HepG2 (cell line): ENCODE measurements around the gene GNG7. TPM values are rescaled to one million over a fixed set of nuclear protein-coding genes. Genes with fewer than 3 reads are reported as not detected.

Experiments
- AKAP8 ChIP-seq: sonication (generic); formaldehyde crosslinking; IDR thresholded peaks from 2 replicates; pipeline ENCODE4 v1.5.1; 2020; ENCODE audit warnings: mild to moderate bottlenecking, missing genetic modification reagents
- ASH2L ChIP-seq: fragments of 300-600, 200-600 bp; sonication (generic); IDR thresholded peaks from 2 replicates; pipeline ENCODE4 v1.7.0; 2017; ENCODE audit warnings: low read depth, mild to moderate bottlenecking, moderate library complexity, mixed read lengths, low read length; ENCODE audit not compliant: insufficient read length
- ESRRA ChIP-seq: sonication (generic); formaldehyde crosslinking; IDR thresholded peaks from 2 replicates; pipeline ENCODE4 v1.5.1; 2020; ENCODE audit warnings: mild to moderate bottlenecking, low read depth, missing genetic modification reagents
- ETV5 ChIP-seq: IDR thresholded peaks from 2 replicates; pipeline ENCODE4 v1.6.1; 2018; ENCODE audit warnings: missing biosample characterization, missing genetic modification reagents, inconsistent platforms, borderline replicate concordance
- FOSL1 ChIP-seq: sonication (generic); formaldehyde crosslinking; IDR thresholded peaks from 2 replicates; pipeline ENCODE4 v1.9.0; 2021; ENCODE audit warnings: missing genetic modification reagents, borderline replicate concordance
- GABPB1 ChIP-seq: IDR thresholded peaks from 2 replicates; pipeline ENCODE4 v1.6.1; 2016; ENCODE audit warnings: mild to moderate bottlenecking, missing genetic modification reagents, moderate library complexity, missing compliant biosample characterization
- HNF1B ChIP-seq: sonication (generic); formaldehyde crosslinking; IDR thresholded peaks from 2 replicates; pipeline ENCODE4 v1.5.1; 2020; ENCODE audit warnings: mild to moderate bottlenecking, moderate library complexity, missing genetic modification reagents
- HOXA7 ChIP-seq: sonication (generic); formaldehyde crosslinking; IDR thresholded peaks from 2 replicates; pipeline ENCODE4 v1.8.1; 2022; ENCODE audit warnings: mild to moderate bottlenecking, missing genetic modification reagents, moderate library complexity
- IKZF1 ChIP-seq: fragments of 450-650 bp; IDR thresholded peaks from 2 replicates; pipeline ENCODE4 v1.7.1; 2016
- IRF2 ChIP-seq: IDR thresholded peaks from 2 replicates; pipeline ENCODE4 v1.6.1; 2018; ENCODE audit warnings: missing genetic modification reagents, missing compliant biosample characterization
- NBN ChIP-seq: fragments of 450-650 bp; conservative IDR thresholded peaks from 2 replicates; pipeline ENCODE4 v1.6.1; 2017
- NFKB2 ChIP-seq: sonication (generic); formaldehyde crosslinking; IDR thresholded peaks from 2 replicates; pipeline ENCODE4 v1.4.0; 2020; ENCODE audit warnings: missing genetic modification reagents, borderline replicate concordance
- ONECUT2 ChIP-seq: sonication (generic); formaldehyde crosslinking; IDR thresholded peaks from 2 replicates; pipeline ENCODE4 v1.4.0; 2020; ENCODE audit warnings: missing genetic modification reagents
- POLR2A ChIP-seq, 2 experiments: IDR thresholded peaks; 2 replicates each; pipeline ENCODE4 v1.6.1; 2011; ENCODE audit warnings: low read depth in 2 of 2, low read length in 2 of 2, mild to moderate bottlenecking in 1 of 2, moderate library complexity in 1 of 2; ENCODE audit not compliant: insufficient read depth in 1 of 2
- RBFOX2 ChIP-seq: fragments of 200-400 bp; formaldehyde crosslinking; IDR thresholded peaks from 2 replicates; pipeline ENCODE4 v1.6.1; 2017; ENCODE audit warnings: low read depth, mild to moderate bottlenecking, low read length
- SIX1 ChIP-seq: sonication (generic); formaldehyde crosslinking; IDR thresholded peaks from 2 replicates; pipeline ENCODE4 v1.4.0; 2020; ENCODE audit warnings: missing genetic modification reagents, borderline replicate concordance
- SP2 ChIP-seq: sonication (generic); formaldehyde crosslinking; IDR thresholded peaks from 2 replicates; pipeline ENCODE4 v1.5.1; 2020; ENCODE audit warnings: mild to moderate bottlenecking, missing genetic modification reagents
- TARDBP ChIP-seq: sonication (generic); formaldehyde crosslinking; IDR thresholded peaks from 2 replicates; pipeline ENCODE4 v1.8.0; 2022; ENCODE audit warnings: mild to moderate bottlenecking, missing genetic modification reagents
- ZNF260 ChIP-seq: sonication (generic); formaldehyde crosslinking; IDR thresholded peaks from 2 replicates; pipeline ENCODE4 v1.4.0; 2020; ENCODE audit warnings: missing genetic modification reagents, low read depth, mild to moderate bottlenecking, borderline replicate concordance
- ZNF512B ChIP-seq: sonication (generic); formaldehyde crosslinking; IDR thresholded peaks from 2 replicates; pipeline ENCODE4 v1.5.1; 2020; ENCODE audit warnings: missing genetic modification reagents, mild to moderate bottlenecking, borderline replicate concordance
- ZNF546 ChIP-seq: sonication (generic); formaldehyde crosslinking; conservative IDR thresholded peaks from 2 replicates; pipeline ENCODE4 v1.8.1; 2023; ENCODE audit warnings: mild to moderate bottlenecking, missing genetic modification reagents
- ZNF614 ChIP-seq: IDR thresholded peaks from 2 replicates; pipeline ENCODE4 v1.6.1; 2018; ENCODE audit warnings: missing biosample characterization, missing genetic modification reagents, inconsistent platforms, borderline replicate concordance
- ZNF768 ChIP-seq: sonication (generic); formaldehyde crosslinking; IDR thresholded peaks from 2 replicates; pipeline ENCODE4 v1.4.0; 2020; ENCODE audit warnings: missing genetic modification reagents
- polyA plus RNA-seq, 8 experiments: library from polyadenylated mRNA; depleted of rRNA in 3 of 8; stranded (reverse) in 7 of 8; unstranded in 1 of 8; fragments of >200 nt; fragmentation: Illumina TruSeq in 4 of 8; extraction: Trizol in 4 of 8; gene quantifications; 2 replicates each; pipeline versions ENCODE4 v1.2.1 to v1.2.3, GENCODE V29; 2011 to 2016; ENCODE audit warnings: low read depth in 4 of 8, missing spikeins in 1 of 8, mixed read lengths in 1 of 8; ENCODE audit not compliant: insufficient read depth in 1 of 8
- total RNA-seq, 5 experiments: library from RNA; depleted of rRNA; stranded (reverse); fragments of >200 nt; fragmentation: Illumina TruSeq; extraction: Trizol; gene quantifications; 2 replicates each; pipeline ENCODE4 v1.2.3, GENCODE V29; 2016; ENCODE audit warnings: low read depth in 1 of 5

Gene GNG7
- total and polyA plus RNA-seq, 2 of the 13 experiments (the other 11 are each of a cell fraction or from before 2014, with no cell fraction given), result 1.4 to 3.3 TPM

DNA sequence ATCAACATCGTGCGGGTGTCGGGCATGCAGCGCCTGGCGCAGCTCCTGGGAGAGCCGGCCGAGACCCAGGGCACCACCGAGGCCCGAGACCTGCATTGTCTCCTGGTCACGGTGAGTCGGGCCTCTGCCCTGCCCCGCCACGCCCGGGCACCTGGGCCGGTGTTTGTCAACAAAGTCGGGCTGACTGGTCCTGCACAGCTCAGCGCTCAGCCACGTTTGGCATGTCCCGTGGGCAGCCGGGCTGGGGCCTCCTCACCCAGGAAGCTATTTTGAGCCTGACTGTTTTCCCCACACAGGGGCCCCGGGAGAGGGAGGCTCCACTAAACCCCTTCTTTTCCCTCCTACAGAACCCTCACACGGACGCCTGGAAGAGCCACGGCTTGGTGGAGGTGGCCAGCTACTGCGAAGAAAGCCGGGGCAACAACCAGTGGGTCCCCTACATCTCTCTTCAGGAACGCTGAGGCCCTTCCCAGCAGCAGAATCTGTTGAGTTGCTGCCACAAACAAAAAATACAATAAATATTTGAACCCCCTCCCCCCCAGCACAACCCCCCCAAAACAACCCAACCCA is 225.3 kb downstream of the GNG7 start (continued):
- TF ChIP-seq HOXA7 (no peak), ONECUT2 (CRISPR knock-in tag) (no peak), ASH2L (no peak), NBN (no peak), ZNF546 (CRISPR knock-in tag) (no peak), HNF1B (CRISPR knock-in tag) (no peak; the same call in 1 of the 2 replicates), ESRRA (CRISPR knock-in tag) (no peak), FOSL1 (no peak), RBFOX2 (peak; percentile 44; the same call in 1 of the 2 replicates), AKAP8 (no peak), SIX1 (CRISPR knock-in tag) (no peak), TARDBP (CRISPR knock-in tag) (no peak; the same call in 1 of the 2 replicates), GABPB1 (CRISPR knock-in tag) (peak; percentile 14; the same call in 1 of the 2 replicates), SP2 (CRISPR knock-in tag) (no peak), ZNF614 (no peak), ZNF260 (CRISPR knock-in tag) (no peak), ZNF768 (CRISPR knock-in tag) (peak; percentile 34; the same call in 1 of the 2 replicates), POLR2A (IDR thresholded peaks at IDR 0.05; ENCODE audit: insufficient read depth in 1 of 2, low read depth in 2 of 2, low read length in 2 of 2) (no peak), ETV5 (peak; percentile 21; the same call in 1 of the 2 replicates), IRF2 (no peak), NFKB2 (no peak), IKZF1 (no peak), ZNF512B (CRISPR knock-in tag) (no peak)
